22Rv1 (cell line): ENCODE results near the gene TWNK.

ENCODE experiments used
- ZFX ChIP-seq: fragments of 450-650 bp; IDR thresholded peaks from 2 replicates; pipeline ENCODE4 v1.6.1; 2017; ENCODE audit warnings: antibody characterized with exemption, borderline replicate concordance
- TF ChIP-seq, protein P1 (sequence below): fragments of 450-650 bp; IDR thresholded peaks from 2 replicates; pipeline ENCODE4 v1.5.1; 2017; ENCODE audit warnings: mild to moderate bottlenecking

DNA sequence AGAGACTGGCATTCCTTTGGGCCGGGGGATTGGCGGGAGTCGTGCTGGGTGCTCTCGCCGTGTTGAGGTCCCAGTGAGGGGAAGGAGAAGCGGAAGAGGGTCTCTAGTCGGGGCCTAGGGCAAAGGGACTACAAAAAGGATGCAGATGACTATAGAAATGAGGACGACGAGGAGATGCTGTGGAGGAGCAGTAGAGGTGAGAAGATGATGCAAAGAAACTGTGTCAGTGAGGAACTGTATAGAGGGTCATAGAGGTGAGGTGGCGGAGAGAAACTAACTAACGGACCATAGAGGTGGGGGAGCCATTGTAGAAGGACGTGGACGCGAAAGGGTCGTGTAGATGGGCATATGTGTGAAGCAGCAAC is 324 bp downstream of the TWNK start:
- TF ChIP-seq, protein P1, sequence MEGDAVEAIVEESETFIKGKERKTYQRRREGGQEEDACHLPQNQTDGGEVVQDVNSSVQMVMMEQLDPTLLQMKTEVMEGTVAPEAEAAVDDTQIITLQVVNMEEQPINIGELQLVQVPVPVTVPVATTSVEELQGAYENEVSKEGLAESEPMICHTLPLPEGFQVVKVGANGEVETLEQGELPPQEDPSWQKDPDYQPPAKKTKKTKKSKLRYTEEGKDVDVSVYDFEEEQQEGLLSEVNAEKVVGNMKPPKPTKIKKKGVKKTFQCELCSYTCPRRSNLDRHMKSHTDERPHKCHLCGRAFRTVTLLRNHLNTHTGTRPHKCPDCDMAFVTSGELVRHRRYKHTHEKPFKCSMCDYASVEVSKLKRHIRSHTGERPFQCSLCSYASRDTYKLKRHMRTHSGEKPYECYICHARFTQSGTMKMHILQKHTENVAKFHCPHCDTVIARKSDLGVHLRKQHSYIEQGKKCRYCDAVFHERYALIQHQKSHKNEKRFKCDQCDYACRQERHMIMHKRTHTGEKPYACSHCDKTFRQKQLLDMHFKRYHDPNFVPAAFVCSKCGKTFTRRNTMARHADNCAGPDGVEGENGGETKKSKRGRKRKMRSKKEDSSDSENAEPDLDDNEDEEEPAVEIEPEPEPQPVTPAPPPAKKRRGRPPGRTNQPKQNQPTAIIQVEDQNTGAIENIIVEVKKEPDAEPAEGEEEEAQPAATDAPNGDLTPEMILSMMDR, result no peak
- TF ChIP-seq ZFX, result no peak
